LoVo (cell line): Measurements from ENCODE around the gene SLC30A10.
A peak's percentile ranks its signal among the peaks of the same experiment; 100 is the strongest.
"Not testable (repeated sequence)": the region's sequence is repeated elsewhere in the genome, so short reads cannot be mapped to it uniquely, and the experiment has no call there.

Experiments used
- DNase-seq: peaks from one replicate; pipeline ENCODE4 v3.0.0-alpha.2; 2016; ENCODE audit warnings: low spot score

SLC30A10 gene

DNA sequence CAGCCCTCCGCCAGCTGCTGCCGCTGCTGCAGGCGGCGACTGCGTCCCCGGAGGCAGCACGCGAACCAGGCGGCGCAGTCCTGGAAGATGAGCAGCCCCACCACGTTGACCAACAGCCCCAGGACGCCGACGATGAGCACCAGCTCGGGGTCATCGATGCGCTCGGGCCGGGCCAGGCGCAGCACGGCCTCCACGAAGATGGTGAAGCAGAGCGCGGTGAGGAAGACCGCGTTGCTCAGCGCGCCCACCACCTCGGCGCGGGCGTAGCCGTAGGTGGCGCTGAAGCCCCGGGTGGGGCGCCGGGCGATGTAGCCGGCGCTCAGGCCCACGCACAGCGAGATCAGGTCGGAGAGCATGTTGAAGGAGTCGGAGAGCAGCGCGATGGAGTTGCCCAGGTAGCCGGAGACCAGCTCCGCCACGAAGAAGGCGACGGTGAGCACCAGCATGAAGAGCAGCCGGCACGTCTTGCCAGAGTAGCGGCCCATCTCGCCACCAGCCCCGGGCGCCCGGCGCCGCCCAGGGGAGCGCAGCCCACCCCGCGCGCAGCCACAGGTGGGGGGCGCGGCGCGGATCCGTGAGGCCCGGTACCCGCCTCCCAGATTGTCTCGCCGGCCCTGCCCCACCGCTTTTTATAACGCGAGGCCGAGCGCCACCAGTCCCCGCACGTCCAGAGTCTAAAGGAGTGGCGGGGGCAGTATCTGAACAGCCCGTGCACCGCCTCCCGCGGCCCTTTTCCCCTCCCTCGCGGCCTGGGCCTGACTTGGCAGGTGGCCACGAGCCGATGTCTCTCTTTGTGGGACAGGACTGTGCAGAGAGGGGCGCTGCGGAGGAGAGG lies at the start of gene SLC30A10:
TSS of gene SLC30A10 (minus strand) at position 602 of the 835 bp plus-strand sequence. CDS start at position 485, 117 bp downstream.
- DNase-seq: no peak

DNA sequence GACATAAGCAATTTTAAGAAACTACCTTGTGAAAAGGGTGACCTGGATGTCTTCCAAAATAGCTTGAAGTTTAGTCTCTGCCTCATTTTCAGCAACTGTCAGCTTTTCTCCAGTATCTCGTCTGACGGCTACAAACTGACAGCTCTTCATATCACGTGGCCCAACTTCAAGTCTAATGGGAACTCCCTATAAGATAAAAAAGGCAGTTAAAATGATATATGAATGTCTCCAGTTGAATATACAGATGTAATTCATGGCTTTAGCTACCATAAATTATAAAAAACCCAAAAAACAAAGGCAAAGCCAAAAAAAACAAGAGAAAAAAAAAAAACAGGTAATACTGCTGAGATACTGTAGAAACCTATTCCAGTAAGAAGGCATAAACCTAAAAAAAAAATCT lies 44.9 kb upstream of the SLC30A10 start:
- DNase-seq: no peak

DNA sequence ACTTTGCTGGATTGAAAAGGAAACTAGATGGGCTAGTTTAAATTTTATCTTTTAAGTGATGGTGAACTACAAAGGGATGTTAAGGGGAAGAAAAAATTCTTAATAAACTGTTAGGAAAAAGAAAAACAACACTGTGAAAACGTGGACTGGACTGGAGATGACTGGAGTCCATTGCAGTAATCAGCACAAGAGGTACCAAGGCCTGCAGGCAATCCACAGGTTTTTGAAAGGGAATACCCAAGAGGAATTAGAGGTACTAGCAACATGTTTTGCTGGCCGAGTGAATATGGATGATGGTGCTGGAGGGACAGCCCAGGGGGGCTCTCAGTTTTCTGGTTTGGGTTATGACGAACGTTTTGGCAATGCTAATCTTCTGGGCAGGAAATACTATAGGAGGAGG lies 39.0 kb upstream of the SLC30A10 start:
- no peak for DNase-seq

DNA sequence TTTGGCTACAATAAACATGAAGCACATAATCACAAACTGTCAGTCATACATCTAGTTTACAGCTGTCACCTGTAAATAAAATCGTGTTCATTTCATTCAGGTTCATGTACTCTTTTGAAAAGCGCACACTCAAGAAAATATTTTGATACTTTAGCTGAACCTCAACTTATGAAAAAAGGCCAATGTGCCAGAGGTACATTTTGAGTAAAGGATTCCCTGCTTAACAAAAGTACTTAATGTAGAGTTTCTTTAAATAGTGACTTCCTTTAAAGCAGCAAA lies 37.7 kb upstream of the SLC30A10 start:
- DNase-seq: no peak

DNA sequence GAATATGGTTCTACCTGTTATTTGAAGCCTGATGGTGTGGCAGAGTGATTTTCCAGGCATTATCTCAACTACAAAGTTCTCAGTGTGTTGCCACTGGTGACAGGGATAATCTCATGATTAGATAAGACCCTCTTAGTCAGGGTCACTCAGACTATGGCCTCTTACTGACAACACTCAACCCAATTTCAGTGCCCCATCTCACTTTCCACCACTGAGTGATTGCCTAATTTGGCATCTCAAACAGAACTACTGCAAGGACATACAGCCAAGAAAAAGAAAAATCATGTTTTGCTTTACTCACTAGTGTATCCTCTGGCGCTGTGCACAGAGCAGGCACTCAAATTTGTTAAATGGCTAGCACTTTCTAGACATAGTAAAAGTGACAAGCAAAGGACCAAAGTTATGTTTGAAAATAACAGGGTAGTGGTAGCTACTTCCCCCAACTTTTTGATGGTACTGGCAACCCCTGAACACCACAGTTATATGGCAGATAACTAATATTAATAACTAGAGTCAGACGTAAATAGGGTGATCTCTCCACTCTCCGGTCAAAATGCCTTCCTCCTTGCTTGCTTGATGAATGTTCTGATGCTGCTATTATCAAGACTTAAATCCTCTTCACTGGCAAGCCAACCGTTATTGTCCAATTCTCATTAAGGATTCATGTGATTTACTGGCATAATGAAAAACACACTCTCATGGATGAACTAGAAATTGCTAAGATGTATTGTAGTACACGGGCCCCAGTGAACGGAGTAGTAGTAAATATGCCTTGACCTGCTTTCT lies 37.1 kb upstream of the SLC30A10 start:
- DNase-seq: no peak

DNA sequence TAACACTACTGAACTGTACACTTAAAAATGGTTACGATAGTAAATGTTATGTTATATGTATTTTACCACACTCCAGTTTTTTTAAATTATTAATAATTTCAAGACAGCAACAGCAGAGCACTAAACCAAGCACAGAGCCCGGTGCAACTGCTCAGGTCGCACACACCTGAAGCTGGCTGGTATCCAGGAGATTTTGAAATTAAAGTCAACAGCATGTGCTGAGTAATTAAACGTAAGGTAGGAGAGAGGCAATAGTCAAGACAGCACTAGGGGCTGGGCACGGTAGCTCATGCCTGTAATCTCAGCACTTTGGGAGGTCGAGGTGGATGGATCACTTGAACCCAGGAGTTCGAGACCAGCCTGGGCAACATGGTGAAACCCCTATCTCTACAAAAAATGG lies 35.1 kb upstream of the SLC30A10 start:
- no peak for DNase-seq

DNA sequence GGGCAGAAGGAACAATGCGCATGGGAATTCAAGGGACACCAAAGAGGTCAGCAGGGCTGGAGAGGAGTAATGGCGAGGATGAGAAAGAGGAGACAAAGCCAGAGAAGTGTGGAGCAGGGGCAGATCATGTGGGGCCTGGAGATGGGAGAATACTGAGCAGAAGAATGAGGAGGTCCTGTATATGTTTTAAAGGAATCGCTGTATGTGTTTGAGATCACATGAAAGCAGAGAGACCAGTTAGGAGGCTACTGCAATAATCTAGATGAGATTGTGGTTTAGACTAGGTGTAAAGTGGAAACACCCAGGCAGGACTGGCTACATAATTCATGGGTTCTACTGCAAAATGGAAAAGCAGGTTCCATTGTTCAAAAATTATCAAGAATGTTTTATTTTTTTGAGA lies 33.3 kb upstream of the SLC30A10 start:
- no peak for DNase-seq

DNA sequence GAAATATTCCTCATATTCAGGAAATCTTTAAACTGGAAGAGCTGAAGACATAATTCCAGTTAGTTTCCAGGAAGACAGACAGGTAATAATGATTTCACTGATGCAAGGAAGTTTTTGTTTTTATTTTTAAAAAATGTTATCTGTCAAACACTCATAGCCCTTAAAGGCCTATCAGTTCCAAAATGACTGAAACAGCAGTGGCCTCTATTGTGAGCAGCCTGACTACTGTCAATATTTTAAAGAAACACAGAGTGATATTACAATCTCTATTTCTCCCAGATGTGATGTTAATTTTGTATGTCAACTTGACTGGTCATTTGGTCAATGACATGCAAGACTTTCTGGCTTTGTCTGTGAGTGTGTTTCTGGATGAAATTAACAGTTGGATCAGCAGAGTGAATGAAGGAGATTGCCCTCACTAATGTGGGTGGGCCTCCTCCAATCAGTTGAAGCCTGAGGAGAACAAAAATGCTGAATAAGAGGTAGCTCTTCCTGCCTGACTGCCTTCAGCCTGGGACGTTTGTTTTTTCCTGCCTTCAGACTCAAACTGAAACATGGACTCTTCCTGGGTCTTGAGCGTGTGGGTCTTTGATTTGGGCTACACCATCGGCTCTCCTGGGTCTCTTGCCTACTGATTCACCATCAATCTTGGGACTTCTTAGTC lies 31.3 kb upstream of the SLC30A10 start:
- DNase-seq: no peak

DNA sequence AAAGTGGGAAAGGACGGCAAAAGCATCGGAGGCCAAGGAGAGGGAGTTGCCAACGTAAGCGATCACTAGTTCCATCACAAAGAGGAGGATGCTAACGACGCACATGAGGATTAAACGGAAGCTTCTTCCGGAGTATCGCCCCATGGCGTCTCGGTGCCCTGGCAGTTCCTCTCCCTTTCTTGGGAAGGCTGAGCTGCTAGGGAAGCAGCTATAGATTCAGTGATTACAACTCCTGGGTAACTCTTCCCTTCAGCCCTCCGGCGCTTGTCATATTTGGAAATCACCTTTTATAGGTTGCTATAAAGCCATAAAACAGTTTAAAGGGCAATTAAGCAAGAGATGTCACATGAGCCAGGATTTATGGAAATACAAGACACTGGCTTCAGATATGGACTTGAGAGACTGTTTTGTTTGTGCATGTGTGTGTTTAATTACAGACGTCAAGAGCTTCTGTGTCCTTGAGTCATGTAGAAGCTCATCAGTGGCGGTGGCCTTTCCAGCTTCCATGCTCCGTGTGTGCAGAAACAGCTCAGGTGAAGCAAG lies 30.6 kb upstream of the SLC30A10 start:
- peak; percentile 70 for DNase-seq

DNA sequence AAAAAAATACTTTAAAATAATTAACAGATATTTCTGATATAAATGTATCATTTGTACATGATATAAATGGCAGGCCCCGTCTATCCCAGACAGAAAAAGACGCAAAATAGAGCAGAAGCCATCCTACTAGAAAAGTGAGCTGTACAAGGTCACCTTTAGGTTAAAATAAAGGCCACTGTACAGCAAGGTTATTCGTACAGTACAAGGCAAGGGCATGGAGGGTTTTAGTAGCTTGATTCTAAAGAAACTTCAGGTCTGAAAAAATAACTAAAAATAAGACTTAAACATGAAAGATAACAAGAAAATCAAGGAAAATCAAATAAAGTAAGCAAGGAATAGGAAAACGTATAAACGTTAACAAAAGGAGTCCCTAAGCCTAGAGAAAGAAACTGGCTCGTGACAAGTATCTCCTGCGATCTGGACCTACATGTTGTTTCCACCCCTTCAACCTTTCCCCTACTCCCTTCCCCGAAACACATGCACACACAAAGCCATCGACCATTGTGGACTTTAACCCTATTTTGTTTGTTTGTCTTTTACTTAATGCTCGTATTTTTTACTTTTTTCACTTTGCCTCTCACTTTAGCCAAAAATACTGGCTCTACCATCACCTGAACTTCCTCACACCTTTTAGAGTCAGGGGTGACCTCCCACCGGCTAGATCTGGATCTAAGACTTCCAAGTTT lies 26.5 kb upstream of the SLC30A10 start:
- no peak for DNase-seq

DNA sequence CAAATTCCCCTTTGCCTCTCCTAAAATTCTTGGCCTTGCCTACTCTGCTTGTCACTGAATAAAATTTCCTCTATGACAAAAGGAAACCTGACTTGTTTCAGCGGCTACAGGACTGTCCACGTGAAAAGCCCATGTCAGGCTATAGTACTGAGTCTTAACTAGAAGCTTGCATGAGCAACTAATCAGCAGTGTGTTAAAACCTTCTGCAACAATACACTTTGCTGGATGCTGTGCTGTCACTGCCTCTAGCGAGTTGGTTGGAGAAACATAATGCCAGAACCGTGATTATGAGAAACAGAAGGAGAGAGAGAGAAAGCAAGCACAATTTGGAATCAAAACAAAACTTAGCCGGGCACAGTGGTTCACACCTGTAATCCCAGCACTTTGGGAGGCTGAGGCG lies 25.7 kb upstream of the SLC30A10 start:
- no peak for DNase-seq

DNA sequence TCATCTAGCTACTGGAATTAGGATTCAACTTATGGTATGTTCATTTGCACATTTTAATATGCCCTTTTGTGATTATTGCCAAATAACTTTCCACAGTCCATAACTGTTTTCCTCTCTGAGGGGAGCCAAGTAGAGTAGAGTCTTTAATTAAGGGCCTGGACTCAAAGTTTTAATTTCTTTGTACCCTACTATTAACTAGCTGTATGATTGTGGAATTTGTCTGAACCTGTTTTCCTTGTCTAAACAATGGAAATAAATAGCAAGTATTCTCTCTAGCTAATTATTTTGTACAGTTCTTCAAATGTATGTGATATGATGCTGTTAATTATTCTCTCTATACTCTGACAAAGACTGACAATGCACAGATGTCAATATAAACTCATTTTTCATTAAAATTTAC lies 24.0 kb upstream of the SLC30A10 start:
- DNase-seq: no peak

DNA sequence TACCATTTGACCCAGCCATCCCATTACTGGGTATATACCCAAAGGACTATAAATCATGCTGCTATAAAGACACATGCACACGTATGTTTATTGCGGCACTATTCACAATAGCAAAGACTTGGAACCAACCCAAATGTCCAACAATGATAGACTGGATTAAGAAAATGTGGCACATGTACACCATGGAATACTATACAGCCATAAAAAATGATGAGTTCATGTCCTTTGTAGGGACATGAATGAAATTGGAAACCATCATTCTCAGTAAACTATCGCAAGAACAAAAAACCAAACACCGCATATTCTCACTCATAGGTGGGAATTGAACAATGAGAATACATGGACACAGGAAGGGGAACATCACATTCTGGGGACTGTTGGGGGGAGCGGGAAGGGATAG lies 20.9 kb upstream of the SLC30A10 start:
- not testable (repeated sequence) for DNase-seq

DNA sequence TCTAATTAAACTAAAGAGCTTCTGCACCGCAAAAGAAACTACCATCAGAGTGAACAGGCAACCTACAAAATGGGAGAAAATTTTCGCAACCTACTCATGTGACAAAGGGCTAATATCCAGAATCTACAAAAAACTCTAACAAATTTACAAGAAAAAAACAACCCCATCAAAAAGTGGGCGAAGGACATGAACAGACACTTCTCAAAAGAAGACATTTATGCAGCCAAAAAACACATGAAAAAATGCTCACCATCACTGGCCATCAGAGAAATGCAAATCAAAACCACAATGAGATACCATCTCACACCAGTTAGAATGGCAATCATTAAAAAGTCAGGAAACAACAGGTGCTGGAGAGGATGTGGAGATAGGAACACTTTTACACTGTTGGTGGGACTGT lies 20.4 kb upstream of the SLC30A10 start:
- not testable (repeated sequence) for DNase-seq

DNA sequence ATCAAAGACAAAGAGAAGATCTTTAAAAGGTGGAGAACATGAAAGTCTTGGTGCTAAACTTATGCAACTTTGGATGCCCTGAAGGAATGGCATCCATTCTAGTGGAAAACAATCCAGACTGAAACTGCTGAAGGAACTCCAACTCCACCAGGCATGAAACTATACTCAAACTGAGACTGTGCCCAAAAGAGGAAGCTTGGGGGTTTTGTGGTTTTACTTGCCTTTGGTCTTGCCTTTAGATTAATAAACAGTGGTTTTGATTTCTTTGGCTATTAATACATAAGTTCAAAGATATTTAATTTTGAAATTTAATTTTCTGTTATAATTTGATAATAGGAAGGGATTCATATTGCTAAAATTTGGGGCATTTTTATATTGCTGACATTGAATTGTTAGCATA lies 17.4 kb upstream of the SLC30A10 start:
- DNase-seq: no peak

DNA sequence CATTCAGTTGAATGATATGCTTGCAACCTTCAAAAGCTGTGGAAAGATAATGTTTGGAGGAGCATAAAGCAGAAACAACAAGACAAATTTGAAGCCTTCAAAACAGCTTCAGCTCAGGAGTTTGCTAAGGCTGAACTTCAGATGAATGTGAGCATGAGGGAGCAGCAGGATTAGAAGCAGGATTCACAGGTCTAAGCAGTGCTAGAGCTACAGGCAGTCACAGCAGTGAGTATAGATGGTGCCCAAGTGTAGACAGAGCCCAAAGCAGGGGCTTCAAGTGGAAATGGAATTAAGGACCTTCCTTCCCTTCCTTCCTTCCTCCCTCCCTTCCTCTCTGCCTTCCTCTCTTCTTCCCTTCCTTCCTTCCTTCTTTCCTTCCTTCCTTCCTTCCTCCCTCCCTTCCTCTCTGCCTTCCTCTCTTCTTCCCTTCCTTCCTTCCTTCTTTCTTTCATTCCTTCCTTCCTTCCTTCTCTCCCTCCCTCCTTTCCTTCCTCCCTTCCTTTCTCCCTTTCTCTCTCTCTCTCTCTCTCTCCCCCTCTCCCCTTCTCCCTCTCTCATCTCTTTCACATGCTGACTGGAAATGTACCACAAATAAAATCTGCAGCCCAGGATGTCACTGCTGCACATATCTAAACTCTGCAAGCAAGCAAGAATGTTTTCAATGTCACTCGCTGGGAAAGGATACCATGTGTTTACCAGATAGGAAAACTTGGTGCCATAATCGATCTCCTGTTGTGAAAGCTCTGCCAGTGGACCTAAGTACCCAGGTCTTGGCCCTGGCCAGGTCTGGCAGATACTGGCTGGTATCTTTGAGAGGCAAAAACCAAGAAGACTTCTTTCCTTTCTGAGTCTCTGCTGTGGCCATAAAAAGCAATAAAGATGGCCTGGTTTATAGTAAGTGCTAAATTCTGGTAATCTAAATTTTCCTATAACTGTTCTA lies 13.1 kb upstream of the SLC30A10 start:
- no peak for DNase-seq

DNA sequence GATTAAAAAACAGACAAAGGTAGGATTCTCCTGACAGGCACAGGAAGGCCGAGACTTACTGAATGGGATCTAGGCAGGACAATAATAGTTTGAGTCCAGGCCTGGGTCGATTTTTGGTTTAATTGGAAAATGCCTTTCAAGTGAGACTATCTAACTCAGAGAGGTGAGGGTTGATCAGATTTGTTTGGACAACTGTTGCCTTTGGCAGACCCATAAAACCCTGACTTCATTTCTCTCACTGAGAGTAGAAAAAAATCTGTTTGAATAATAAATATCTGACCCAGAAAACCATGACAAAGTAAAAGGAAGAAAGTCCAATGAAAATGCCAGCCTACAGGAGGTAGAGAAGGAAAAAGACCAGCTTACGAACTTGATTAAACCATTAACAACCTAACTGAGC lies 12.3 kb upstream of the SLC30A10 start:
- DNase-seq: no peak

DNA sequence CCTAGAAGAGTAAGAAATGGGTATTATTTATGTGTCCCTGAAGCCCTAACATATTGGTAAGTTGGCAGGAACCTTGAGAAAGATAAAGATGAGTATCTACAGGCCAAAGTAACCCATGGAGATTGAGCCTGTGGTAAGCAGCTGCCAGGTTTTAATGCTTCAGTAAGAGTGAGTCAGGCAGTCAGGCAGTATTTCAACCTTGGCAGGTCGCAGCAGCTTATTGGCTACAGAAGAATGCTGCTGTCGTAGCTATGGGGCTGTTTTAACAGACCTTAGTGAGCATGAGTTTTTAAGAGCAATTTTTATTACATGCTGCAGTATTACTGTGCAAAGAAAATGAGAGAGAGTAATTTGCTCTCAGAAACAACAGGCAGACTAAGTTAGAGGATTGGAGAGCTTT lies 10.3 kb upstream of the SLC30A10 start:
- DNase-seq: peak; percentile 18

DNA sequence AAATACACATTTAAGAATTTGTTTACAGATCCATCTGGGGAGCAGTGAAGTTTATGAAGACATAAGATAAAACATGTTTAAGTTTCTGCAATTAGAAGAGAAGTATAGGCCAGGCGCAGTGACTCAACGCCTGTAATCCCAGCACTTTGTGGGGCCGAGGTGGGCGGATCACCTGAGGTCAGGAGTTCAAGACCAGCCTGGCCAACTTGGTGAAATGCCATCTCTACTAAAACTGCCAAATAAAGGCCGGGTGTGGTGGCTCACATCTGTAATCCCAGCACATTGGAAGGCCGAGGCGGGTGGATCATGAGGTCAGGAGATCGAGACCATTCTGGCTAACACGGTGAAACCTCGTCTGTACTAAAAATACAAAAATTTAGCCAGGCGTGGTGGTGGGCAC lies 5.4 kb upstream of the SLC30A10 start:
- not testable (repeated sequence) for DNase-seq

DNA sequence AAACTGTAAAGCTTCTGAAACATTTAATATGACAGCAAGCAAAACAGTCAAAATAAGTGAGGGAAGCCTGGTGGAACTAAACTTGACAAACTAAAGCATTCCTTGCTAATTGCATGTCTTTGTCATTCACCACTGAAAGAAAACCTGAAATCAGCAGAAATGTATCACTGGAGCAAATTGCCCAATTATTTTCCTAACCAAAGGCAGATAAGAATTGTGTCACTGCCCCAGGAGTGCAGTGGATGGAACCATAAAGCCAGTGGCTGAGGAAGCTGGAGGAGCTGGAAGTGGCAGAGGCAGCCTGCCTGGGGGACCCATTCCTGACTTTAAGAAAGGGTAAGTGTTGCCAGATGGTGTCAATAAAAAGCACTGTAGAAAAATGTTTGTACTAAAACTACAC lies 2.7 kb upstream of the SLC30A10 start:
- no peak for DNase-seq

DNA sequence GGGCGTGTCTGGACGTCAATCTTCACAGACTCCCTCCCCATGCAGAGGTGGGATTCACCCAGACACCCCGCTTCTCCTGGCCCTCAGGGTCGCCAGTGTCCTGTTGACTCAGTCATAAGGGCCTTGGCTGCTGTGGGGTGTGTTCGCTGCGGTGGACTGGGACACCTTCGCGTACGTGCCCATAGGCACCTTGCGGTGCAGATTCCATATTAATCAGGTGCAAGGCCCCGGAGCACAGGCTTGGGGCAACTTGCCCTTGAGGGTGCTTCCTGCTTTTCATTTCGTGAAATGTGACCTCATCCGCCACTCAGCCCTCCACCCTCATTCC lies 398 bp upstream of the SLC30A10 start:
- DNase-seq: no peak
